Stimulated activated CD4-positive, alpha-beta T cell treated with anti-CD3 and anti-CD28 coated beads, Interleukin-12 subunit alpha, Interleukin-12 subunit beta, amount 100 ng/mL, for 4 hours (primary cell): ENCODE data around the gene DNAH17.

Experiments
- DNase-seq: peaks from one replicate; pipeline ENCODE4 v3.0.0-alpha.2; 2020

The DNAH17 gene, protein sequence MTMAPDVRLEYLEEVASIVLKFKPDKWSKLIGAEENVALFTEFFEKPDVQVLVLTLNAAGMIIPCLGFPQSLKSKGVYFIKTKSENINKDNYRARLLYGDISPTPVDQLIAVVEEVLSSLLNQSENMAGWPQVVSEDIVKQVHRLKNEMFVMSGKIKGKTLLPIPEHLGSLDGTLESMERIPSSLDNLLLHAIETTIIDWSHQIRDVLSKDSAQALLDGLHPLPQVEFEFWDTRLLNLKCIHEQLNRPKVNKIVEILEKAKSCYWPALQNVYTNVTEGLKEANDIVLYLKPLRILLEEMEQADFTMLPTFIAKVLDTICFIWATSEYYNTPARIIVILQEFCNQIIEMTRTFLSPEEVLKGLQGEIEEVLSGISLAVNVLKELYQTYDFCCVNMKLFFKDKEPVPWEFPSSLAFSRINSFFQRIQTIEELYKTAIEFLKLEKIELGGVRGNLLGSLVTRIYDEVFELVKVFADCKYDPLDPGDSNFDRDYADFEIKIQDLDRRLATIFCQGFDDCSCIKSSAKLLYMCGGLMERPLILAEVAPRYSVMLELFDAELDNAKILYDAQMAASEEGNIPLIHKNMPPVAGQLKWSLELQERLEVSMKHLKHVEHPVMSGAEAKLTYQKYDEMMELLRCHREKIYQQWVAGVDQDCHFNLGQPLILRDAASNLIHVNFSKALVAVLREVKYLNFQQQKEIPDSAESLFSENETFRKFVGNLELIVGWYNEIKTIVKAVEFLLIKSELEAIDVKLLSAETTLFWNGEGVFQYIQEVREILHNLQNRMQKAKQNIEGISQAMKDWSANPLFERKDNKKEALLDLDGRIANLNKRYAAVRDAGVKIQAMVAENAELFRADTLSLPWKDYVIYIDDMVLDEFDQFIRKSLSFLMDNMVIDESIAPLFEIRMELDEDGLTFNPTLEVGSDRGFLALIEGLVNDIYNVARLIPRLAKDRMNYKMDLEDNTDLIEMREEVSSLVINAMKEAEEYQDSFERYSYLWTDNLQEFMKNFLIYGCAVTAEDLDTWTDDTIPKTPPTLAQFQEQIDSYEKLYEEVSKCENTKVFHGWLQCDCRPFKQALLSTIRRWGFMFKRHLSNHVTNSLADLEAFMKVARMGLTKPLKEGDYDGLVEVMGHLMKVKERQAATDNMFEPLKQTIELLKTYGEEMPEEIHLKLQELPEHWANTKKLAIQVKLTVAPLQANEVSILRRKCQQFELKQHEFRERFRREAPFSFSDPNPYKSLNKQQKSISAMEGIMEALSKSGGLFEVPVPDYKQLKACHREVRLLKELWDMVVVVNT (N-terminal part only)

DNA sequence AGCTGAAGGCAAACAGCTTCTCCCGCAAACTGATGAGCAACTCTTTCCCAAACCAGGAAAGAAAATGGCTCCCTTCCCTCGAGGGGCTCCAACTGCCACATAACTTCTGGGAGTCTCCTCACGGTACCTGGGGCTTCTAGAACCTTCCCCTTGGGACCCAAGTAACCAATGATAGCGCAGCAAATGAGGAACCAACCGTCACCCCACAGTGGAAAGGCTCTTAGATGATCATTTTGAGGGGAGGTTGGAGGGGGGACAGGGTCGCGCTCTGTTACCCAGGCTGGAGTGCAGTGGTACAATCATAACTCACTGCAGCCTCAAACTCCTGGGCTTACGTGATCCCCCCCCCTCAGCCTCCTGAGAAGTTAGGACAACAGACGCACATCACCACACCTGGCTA is at the start of gene DNAH17:
Gene DNAH17, minus strand, starts transcription at position 101 of the 400 bp plus-strand sequence. CDS start 2,339 bp downstream, outside the sequence.
- DNase-seq: no peak

DNA sequence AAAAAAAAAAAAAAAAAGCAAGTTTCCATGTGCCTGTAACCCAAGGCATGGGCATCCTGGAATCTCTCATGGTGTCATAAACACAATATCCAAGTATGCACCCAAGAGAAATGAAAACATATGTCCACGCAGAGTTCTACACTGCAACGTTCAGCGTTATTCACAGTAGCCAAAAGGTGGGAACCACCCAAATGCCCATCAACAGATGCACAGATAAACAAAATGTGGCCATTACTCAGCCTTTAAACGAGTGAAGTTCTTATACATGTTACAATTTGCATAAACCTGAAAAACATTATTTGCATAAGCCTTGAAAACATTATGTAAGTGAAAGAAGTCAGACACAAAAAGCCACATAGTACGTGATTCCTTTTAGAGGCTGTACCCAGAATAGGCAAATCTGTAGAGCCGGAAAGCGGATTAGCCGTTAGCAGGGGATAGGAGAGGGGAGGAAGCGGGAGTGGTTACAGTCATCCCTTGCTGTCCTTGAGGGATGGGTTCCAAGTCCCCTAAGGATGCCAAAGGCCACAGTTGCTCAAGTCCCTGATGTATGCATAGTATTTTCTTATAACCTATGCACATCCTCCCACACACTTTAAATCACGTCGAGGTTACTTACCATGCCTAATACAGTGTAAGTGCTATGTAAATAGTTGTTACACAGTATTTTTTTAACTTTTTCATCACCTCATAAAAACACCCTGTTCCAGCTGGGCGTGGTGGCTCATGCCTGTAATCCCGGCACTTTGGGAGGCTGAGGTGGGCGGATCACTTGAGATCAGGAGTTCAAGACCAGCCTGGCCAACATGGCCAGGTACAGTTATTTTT is 47.3 kb upstream of the DNAH17 start:
- no peak for DNase-seq

DNA sequence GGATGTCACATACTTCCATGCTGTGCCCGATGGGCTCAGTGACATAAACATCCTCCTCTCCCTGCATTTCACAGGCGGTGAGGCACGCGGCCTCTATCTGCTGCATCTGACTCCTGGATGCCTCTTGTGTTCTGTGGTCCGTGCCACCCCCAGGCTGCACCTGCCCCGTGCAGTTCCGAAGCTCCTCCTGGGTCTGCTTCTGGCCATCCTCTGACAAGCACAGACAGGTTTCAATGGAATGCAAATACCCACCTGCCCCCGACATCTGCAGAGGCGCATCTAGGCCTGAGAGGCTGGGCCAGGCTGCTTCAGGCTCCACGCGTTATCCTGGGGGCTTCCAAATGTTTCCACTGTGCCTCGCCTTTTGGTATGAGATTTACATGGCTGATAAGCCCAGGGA is 46.3 kb upstream of the DNAH17 start:
- DNase-seq: no peak

- DNase-seq: no peak
Measured at GRCh38 chr17:78622491-78623265, 45.5 kb upstream of the DNAH17 start.

GRCh38 chr17:78621720-78622490 is 44.7 kb upstream of the DNAH17 start:
- no peak for DNase-seq

DNA sequence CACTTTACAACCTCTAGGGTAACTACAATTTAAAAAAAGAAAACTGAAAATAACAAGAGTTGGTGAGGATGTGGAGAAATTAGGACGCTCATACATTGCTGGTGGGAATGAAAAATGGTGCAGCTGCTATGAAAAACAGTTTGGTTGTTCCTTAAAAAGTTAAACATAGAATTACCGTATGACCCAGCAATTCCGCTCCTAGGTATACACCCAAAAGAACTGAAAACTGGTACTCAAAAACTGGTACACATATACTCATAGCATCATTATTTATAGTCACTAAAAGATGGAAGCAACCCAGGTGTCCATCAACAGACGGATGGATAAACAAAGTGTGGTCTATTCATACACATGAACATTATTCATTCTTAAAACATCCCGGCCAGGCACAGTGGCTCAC is 42.9 kb upstream of the DNAH17 start:
- no peak for DNase-seq

GRCh38 chr17:78619334-78619733 is 42.1 kb upstream of the DNAH17 start:
- no peak for DNase-seq

GRCh38 chr17:78618264-78619066 is 41.3 kb upstream of the DNAH17 start:
- DNase-seq: no peak

GRCh38 chr17:78617511-78618061 is 40.4 kb upstream of the DNAH17 start:
- no peak for DNase-seq

GRCh38 chr17:78616946-78617345 is 39.8 kb upstream of the DNAH17 start:
- no peak for DNase-seq

DNA sequence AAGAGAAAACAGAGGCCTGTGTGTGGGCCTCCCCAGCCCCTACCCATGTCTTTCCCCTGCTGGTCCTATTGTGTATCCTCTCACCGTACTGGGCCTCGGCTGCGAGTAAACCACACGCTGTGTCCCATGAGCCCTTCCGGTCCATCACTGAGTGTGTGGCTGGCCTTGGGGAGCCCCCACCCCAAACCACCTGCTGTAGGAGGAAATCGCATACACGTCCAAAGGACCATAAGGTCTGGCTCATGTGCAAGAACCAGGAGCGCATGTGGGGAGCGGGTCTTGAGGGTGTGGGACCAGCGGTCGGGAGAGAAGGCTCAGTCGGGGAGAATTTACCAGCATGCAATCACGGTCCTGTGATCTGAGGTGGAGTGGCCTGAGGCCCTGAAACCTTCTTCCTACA is 38.4 kb upstream of the DNAH17 start:
- no peak for DNase-seq

GRCh38 chr17:78613416-78613815 is 36.2 kb upstream of the DNAH17 start:
- no peak for DNase-seq

GRCh38 chr17:78611607-78612006 is 34.4 kb upstream of the DNAH17 start:
- DNase-seq: no peak

DNA sequence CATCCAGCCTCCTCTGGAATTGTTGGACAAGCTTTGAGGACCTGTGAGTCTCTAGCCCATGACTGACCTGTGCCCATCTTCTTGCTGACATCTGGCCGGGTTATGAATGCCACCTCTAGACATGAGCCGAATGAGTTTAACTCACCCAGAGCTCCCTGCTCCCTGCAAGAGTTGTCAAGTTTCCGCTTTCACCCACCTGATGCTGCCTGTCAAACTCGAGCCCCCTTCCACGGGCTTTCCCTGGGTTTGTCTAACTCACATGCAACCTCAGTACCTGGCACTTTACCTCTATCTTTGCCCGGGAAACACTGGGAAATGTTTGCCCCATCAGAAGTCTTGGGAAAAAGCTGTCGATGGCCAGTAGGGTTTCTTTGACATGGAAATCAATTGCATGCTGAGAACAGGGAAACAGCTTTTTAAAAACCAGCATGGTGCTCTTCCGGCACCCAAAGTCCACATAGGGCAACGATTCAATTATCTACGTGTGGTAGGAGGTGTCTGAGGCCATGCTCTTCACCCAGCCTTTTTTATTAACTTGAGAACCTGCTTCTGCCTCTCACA is 33.8 kb upstream of the DNAH17 start:
- DNase-seq: no peak

DNA sequence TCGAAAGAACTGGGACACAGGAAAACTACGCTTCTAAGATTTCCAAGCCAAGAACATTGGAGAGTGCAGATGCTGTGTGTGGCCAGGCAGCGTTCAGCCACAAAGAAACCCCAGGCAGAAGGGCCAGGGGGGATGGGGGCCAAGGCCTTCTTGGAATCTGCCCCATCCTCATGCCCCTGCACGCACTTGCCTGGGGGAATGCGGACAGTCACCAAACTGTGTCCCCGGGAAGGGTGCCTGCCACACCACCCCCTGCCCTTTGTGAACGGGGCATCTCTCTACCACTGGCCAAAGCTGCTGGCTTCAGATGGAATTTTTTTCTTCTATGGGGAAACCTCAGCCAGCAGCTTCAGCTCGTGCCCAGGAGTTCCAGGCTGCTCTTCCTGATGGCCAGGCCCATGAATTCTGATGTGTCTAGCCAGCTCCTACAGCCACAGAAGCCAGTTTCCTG is 32.0 kb upstream of the DNAH17 start:
- no peak for DNase-seq

DNA sequence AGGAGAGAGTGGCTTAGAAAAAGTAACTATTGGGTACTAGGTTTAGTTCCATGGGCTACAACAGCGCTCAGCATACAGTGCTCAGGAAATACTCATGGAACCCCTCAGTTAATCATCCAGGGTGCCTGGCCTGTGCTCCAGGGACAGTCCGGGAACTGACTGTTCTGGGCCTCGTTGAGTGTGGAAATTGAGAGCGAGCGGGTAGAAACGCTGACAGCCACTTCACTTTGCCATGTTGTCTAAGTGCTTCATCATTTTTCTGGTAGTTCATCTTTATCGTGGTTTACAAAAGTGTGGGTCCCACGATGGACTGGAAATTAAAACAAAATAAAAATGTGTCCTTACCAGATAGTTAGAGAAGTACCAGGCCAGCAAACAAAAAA is 31.6 kb upstream of the DNAH17 start:
- no peak for DNase-seq

- no peak for DNase-seq
Measured at GRCh38 chr17:78608122-78608803, 31.1 kb upstream of the DNAH17 start.

- DNase-seq: no peak
Measured at GRCh38 chr17:78607038-78607437, 29.8 kb upstream of the DNAH17 start.
